Nephron progenitor cell (in vitro differentiated cells): Measurements from ENCODE around the gene ZACN.
"Not testable (repeated sequence)": the region's sequence is repeated elsewhere in the genome, so short reads cannot be mapped to it uniquely, and the experiment has no call there.

Experiments
- DNase-seq: peaks from one replicate; pipeline ENCODE4 v3.0.0; 2021
- H3K27ac Mint-ChIP-seq: 2 replicates; pipeline ENCODE4 v1.8.0; 2021; ENCODE audit warnings: mild to moderate bottlenecking, moderate library complexity, mixed read lengths
- H3K27me3 Mint-ChIP-seq: 2 replicates; pipeline ENCODE4 v1.8.0; 2021; ENCODE audit warnings: mild to moderate bottlenecking, low read depth, mixed read lengths; ENCODE audit not compliant: poor library complexity
- H3K36me3 Mint-ChIP-seq: 2 replicates; pipeline ENCODE4 v1.8.0; 2021; ENCODE audit warnings: low read depth, mixed read lengths
- H3K4me1 Mint-ChIP-seq: 2 replicates; pipeline ENCODE4 v1.8.0; 2021; ENCODE audit warnings: mixed read lengths
- H3K4me3 Mint-ChIP-seq: 2 replicates; pipeline ENCODE4 v1.8.0; 2021; ENCODE audit warnings: mild to moderate bottlenecking, moderate library complexity, mixed read lengths
- H3K9me3 Mint-ChIP-seq: 2 replicates; pipeline ENCODE4 v1.8.0; 2021; ENCODE audit warnings: mild to moderate bottlenecking, moderate library complexity, mixed read lengths
- TF ChIP-seq, protein P1 (sequence below): fragments of 200-600 bp; sonication (generic); IDR thresholded peaks from 2 replicates; pipeline ENCODE4 v1.5.0; 2021; ENCODE audit warnings: antibody characterized with exemption

The ZACN gene

DNA sequence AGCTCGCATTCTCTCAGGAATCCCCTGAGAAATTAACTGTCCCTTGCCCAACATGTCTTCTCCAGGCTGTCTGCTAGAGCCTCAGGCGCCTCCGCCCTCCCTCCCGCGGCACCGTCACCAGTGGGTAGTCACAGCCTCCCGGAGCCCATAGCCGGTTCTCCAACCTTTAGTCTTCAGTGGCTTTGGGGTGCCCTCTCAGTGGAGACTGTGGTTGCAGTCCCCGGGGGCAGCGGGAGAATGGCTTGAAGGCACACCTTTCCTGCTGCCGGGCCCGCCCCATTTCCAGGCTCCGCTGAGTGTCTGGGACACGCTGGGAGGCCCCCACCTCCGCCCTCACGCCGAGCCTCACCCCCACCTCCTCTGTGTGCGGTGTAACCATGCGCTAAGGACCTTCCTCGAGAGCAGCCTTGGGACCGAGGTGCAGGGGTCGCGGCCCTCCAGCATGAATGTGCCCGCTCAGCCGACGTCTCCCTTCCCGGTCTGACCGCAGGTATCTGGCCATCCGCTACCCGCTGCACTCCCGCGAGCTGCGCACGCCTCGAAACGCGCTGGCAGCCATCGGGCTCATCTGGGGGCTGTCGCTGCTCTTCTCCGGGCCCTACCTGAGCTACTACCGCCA, 2.7 kb upstream of the ZACN start:
- TF ChIP-seq, protein P1, sequence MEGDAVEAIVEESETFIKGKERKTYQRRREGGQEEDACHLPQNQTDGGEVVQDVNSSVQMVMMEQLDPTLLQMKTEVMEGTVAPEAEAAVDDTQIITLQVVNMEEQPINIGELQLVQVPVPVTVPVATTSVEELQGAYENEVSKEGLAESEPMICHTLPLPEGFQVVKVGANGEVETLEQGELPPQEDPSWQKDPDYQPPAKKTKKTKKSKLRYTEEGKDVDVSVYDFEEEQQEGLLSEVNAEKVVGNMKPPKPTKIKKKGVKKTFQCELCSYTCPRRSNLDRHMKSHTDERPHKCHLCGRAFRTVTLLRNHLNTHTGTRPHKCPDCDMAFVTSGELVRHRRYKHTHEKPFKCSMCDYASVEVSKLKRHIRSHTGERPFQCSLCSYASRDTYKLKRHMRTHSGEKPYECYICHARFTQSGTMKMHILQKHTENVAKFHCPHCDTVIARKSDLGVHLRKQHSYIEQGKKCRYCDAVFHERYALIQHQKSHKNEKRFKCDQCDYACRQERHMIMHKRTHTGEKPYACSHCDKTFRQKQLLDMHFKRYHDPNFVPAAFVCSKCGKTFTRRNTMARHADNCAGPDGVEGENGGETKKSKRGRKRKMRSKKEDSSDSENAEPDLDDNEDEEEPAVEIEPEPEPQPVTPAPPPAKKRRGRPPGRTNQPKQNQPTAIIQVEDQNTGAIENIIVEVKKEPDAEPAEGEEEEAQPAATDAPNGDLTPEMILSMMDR = no peak
- no peak overlapping the region for H3K27ac Mint-ChIP-seq
- no peaks in the 10 kb centered on the region for H3K36me3 Mint-ChIP-seq
- H3K4me1 Mint-ChIP-seq = peaks cover 66% of the 10 kb centered on the region
- no peaks in the 10 kb centered on the region for H3K9me3 Mint-ChIP-seq
- peak overlapping the region; percentile 30 for H3K4me3 Mint-ChIP-seq
- H3K27me3 Mint-ChIP-seq = peaks cover 79% of the 10 kb centered on the region
- peak; percentile 30 for DNase-seq

DNA sequence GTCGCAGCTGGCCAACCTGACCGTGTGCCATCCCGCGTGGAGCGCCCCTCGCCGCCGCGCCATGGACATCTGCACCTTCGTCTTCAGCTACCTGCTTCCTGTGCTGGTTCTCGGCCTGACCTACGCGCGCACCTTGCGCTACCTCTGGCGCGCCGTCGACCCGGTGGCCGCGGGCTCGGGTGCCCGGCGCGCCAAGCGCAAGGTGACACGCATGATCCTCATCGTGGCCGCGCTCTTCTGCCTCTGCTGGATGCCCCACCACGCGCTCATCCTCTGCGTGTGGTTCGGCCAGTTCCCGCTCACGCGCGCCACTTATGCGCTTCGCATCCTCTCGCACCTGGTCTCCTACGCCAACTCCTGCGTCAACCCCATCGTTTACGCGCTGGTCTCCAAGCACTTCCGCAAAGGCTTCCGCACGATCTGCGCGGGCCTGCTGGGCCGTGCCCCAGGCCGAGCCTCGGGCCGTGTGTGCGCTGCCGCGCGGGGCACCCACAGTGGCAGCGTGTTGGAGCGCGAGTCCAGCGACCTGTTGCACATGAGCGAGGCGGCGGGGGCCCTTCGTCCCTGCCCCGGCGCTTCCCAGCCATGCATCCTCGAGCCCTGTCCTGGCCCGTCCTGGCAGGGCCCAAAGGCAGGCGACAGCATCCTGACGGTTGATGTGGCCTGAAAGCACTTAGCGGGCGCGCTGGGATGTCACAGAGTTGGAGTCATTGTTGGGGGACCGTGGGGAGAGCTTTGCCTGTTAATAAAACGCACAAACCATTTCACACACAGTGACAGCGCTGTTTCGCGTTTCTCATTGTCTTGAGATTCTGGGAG, 2.0 kb upstream of the ZACN start:
- Mint-ChIP-seq H3K36me3 (no peaks in the 10 kb centered on the region), H3K4me1 (peaks cover 64% of the 10 kb centered on the region), H3K27ac (no peak overlapping the region), H3K4me3 (peak overlapping the region; percentile 70), H3K9me3 (no peaks in the 10 kb centered on the region), H3K27me3 (peaks cover 82% of the 10 kb centered on the region)
- DNase-seq = no peak
- TF ChIP-seq, protein P1 = no peak

DNA sequence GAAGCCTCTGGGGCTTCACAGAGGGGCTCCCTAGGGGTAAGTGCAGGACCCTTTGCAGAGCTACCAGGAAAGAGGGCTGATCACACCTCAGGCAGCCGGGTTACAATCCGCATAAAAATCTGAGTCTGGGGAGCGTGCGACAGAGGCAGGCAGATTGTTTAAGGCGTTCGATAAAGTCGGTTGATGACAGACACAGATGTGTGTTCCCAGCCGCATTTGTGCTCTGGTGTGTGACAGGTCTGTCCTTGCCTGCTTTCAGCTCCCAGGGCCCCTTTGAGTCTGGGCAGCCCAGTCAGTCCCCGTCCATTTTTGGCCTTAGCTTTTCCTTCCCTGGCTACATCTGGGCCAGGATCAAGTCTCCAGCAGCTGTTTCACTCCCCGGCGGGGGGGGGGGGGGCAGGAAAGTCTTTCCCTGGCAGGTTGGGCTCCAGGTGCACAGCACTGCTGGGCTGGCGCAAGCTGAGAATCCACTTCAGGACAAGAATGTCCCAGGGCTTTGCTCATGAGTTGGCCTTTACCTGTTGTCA, 1.3 kb upstream of the ZACN start:
- Mint-ChIP-seq H3K4me1 (peaks cover 63% of the 10 kb centered on the region), H3K27me3 (peaks cover 80% of the 10 kb centered on the region), H3K4me3 (no peak overlapping the region), H3K27ac (no peak overlapping the region), H3K36me3 (no peaks in the 10 kb centered on the region), H3K9me3 (no peaks in the 10 kb centered on the region)
- TF ChIP-seq, protein P1 = no peak
- DNase-seq = no peak

DNA sequence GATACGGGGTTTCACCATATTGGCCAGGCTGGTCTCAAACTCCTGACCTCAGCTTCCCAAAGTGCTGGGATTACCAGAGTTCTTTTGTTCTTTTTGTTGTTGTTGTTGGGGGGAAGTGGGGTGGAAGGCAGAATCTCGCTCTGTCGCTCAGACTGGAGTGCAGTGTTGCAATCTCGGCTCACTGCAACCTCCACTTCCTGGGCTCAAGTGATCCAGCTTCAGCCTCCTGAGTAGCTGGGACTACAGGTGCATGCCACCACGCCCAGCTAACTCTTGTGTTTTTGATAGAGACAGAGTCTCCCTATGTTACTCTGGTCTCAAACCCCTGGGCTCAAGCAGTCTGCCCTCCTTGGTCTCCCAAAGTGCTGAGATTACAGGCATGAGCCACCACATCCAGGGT, 612 bp upstream of the ZACN start:
- H3K27ac Mint-ChIP-seq, H3K9me3 Mint-ChIP-seq, H3K4me3 Mint-ChIP-seq, H3K36me3 Mint-ChIP-seq, DNase-seq: not testable (repeated sequence)
- H3K27me3 Mint-ChIP-seq = peaks cover 74% of the 10 kb centered on the region
- H3K4me1 Mint-ChIP-seq = peaks cover 63% of the 10 kb centered on the region

DNA sequence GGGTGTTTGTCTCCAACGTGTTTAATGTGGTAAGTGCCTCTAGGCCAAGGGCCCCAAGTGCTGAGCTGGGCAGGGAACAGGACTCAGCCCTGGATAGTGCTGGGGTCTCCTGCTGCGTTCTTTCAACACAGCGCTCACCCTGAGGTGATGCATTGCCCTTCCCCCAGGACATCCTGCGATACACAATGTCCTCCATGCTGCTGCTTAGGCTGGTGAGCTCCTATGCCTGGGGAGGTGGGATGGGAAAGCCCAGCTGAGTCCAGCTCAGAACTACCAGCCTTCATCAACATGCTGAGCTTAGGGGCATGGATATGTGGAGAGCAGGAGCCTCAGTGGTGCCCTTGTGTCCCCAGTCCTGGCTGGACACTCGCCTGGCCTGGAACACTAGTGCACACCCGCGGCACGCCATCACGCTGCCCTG, 563 bp downstream of the ZACN start:
- H3K27ac Mint-ChIP-seq = no peak overlapping the region
- H3K27me3 Mint-ChIP-seq = peaks cover 63% of the 10 kb centered on the region
- TF ChIP-seq, protein P1 = no peak
- peaks cover 5% of the 10 kb centered on the region for H3K36me3 Mint-ChIP-seq
- H3K9me3 Mint-ChIP-seq = no peaks in the 10 kb centered on the region
- DNase-seq = no peak
- H3K4me3 Mint-ChIP-seq = peak overlapping the region; percentile 54
- H3K4me1 Mint-ChIP-seq = peaks cover 65% of the 10 kb centered on the region

DNA sequence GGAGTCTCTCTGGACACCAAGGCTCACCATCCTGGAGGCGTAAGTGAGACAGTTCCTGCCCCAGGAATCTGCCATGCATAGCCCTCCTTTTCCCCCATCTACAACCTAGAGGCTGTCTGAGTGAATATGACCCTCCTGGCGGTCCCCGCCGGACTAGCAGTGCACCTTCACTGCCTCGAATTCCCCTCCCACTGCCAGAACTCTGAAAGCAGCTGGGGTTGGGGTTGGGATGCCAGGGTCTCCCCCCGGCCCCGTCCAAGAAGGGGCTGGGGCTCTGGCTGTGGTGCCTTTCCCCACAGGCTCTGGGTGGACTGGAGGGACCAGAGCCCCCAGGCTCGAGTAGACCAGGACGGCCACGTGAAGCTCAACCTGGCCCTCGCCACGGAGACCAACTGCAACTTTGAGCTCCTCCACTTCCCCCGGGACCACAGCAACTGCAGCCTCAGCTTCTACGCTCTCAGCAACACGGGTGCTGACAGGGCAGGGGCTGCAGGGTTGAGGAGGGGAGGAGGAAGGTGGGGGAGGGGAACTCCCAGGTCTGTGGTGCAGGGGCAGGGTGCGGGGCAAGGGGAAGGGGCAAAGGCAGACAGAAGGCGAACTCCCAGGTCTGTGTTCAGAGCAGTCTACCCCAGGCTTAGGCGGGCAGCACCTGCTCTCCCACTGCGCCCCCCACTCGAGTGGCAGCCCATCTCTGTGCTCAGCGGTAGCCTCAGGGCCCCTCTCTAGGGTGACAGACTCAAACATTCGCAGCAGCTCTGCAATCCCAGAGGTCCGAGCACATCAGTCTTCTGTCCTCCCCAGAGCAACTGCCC, 1.2 kb downstream of the ZACN start:
- Mint-ChIP-seq H3K27me3 (peaks cover 56% of the 10 kb centered on the region), H3K9me3 (no peaks in the 10 kb centered on the region), H3K4me3 (peak overlapping the region; percentile 54), H3K36me3 (peaks cover 11% of the 10 kb centered on the region), H3K4me1 (peaks cover 66% of the 10 kb centered on the region), H3K27ac (no peak overlapping the region)
- peak; percentile 39 for DNase-seq
- TF ChIP-seq, protein P1 = no peak
